Stimulated activated CD8-positive, alpha-beta memory T cell treated with anti-CD3 and anti-CD28 coated beads, Interleukin-7, amount 100 ng/mL, for 24 hours (primary cell): ENCODE measurements around the gene ZFHX3.

ENCODE experiments used
- DNase-seq: peaks from one replicate; pipeline ENCODE4 v3.0.0-alpha.2; 2020; ENCODE audit warnings: low read depth

The ZFHX3 gene

GRCh38 chr16:73068541-73069401, 20.8 kb upstream of the ZFHX3 start:
- no peak for DNase-seq

- no peak for DNase-seq
Observed at GRCh38 chr16:73067671-73068540, 20.0 kb upstream of the ZFHX3 start.

- no peak for DNase-seq
Observed at GRCh38 chr16:73066927-73067670, 19.2 kb upstream of the ZFHX3 start.

GRCh38 chr16:73066331-73066926, 18.5 kb upstream of the ZFHX3 start:
- no peak for DNase-seq

GRCh38 chr16:73065632-73066330, 17.9 kb upstream of the ZFHX3 start:
- no peak for DNase-seq

GRCh38 chr16:73064994-73065545, 17.1 kb upstream of the ZFHX3 start:
- no peak for DNase-seq

GRCh38 chr16:73064212-73064993, 16.5 kb upstream of the ZFHX3 start:
- DNase-seq, result no peak

- no peak for DNase-seq
Observed at GRCh38 chr16:73063854-73064211, 15.9 kb upstream of the ZFHX3 start.

- DNase-seq, result no peak
Observed at GRCh38 chr16:73062743-73063733, 15.1 kb upstream of the ZFHX3 start.

- DNase-seq, result no peak
Observed at GRCh38 chr16:73062001-73062616, 14.2 kb upstream of the ZFHX3 start.

- DNase-seq, result no peak
Observed at GRCh38 chr16:73060892-73061490, 13.1 kb upstream of the ZFHX3 start.

GRCh38 chr16:73059779-73060615, 12.1 kb upstream of the ZFHX3 start:
- no peak for DNase-seq

GRCh38 chr16:73058616-73059409, 10.9 kb upstream of the ZFHX3 start:
- no peak for DNase-seq

- no peak for DNase-seq
Observed at GRCh38 chr16:73058221-73058615, 10.3 kb upstream of the ZFHX3 start.

GRCh38 chr16:73057291-73058210, 9.6 kb upstream of the ZFHX3 start:
- no peak for DNase-seq
